Breast epithelium (tissue), 3 donors: ENCODE data around the gene IL18RAP.

ENCODE experiments used
- CTCF ChIP-seq, 3 donors: fragments of 450-650 bp; IDR thresholded peaks; one replicate each; pipeline ENCODE4 v1.5.1; 2016 to 2017; ENCODE audit warnings: antibody characterized with exemption in 3 of 3, mild to moderate bottlenecking in 3 of 3, moderate library complexity in 3 of 3
- POLR2A ChIP-seq: fragments of 450-650 bp; IDR thresholded peaks from one replicate; pipeline ENCODE4 v1.6.1; 2016; ENCODE audit warnings: antibody characterized with exemption, mild to moderate bottlenecking, moderate library complexity
- POLR2AphosphoS5 ChIP-seq, 3 donors: sonication (generic); formaldehyde crosslinking; IDR thresholded peaks; one replicate each; pipeline ENCODE4 v1.6.1; 2017; ENCODE audit warnings: antibody characterized with exemption in 3 of 3

- TF ChIP-seq POLR2AphosphoS5 (IDR thresholded peaks at IDR 0.05), result no peak
- no peak for TF ChIP-seq CTCF (IDR thresholded peaks at IDR 0.05)
- TF ChIP-seq POLR2A, result no peak
Observed at GRCh38 chr2:102480285-102481195, 57.6 kb downstream of the IL18RAP start.
